Stromal cell of bone marrow (primary cell): Measurements from ENCODE around the gene HMCN1.
"Not testable (repeated sequence)": the region's sequence is repeated elsewhere in the genome, so short reads cannot be mapped to it uniquely, and the experiment has no call there.

Experiments
- DNase-seq: peaks from one replicate; pipeline ENCODE4 v3.0.0-alpha.2; 2012; ENCODE audit warnings: low read depth

HMCN1 gene

GRCh38 chr1:185741551-185741950 is 7.4 kb downstream of the HMCN1 start:
- DNase-seq = peak; percentile 59

GRCh38 chr1:185742403-185742802 is 8.2 kb downstream of the HMCN1 start:
- no peak for DNase-seq

GRCh38 chr1:185745165-185745564 is 11.0 kb downstream of the HMCN1 start:
- DNase-seq = no peak

GRCh38 chr1:185759061-185759460 is 24.9 kb downstream of the HMCN1 start:
- no peak for DNase-seq

GRCh38 chr1:185761841-185762240 is 27.6 kb downstream of the HMCN1 start:
- no peak for DNase-seq

GRCh38 chr1:185767508-185768120 is 33.4 kb downstream of the HMCN1 start:
- no peak for DNase-seq

- DNase-seq = no peak
Observed at GRCh38 chr1:185768371-185768770, 34.2 kb downstream of the HMCN1 start.

- no peak for DNase-seq
Observed at GRCh38 chr1:185769136-185769535, 34.9 kb downstream of the HMCN1 start.

- DNase-seq = no peak
Observed at GRCh38 chr1:185774394-185774793, 40.2 kb downstream of the HMCN1 start.

GRCh38 chr1:185775501-185775900 is 41.3 kb downstream of the HMCN1 start:
- DNase-seq = no peak

GRCh38 chr1:185776522-185776921 is 42.3 kb downstream of the HMCN1 start:
- DNase-seq = no peak

- DNase-seq = not testable (repeated sequence)
Observed at GRCh38 chr1:185783860-185784259, 49.7 kb downstream of the HMCN1 start.

- no peak for DNase-seq
Observed at GRCh38 chr1:185785586-185785985, 51.4 kb downstream of the HMCN1 start.

- no peak for DNase-seq
Observed at GRCh38 chr1:185786524-185786923, 52.3 kb downstream of the HMCN1 start.

GRCh38 chr1:185787238-185787637 is 53.0 kb downstream of the HMCN1 start:
- no peak for DNase-seq

GRCh38 chr1:185788386-185788785 is 54.2 kb downstream of the HMCN1 start:
- DNase-seq = no peak

GRCh38 chr1:185789501-185790193 is 55.5 kb downstream of the HMCN1 start:
- no peak for DNase-seq

- peak; percentile 59 for DNase-seq
Observed at GRCh38 chr1:185790194-185790735, 56.1 kb downstream of the HMCN1 start.

- DNase-seq = no peak
Observed at GRCh38 chr1:185792040-185792439, 57.8 kb downstream of the HMCN1 start.

GRCh38 chr1:185794495-185794894 is 60.3 kb downstream of the HMCN1 start:
- not testable (repeated sequence) for DNase-seq

- DNase-seq = peak; percentile 85
Observed at GRCh38 chr1:185795181-185795580, 61.0 kb downstream of the HMCN1 start.

- no peak for DNase-seq
Observed at GRCh38 chr1:185798505-185798904, 64.3 kb downstream of the HMCN1 start.

- DNase-seq = no peak
Observed at GRCh38 chr1:185803241-185803640, 69.0 kb downstream of the HMCN1 start.

- DNase-seq = no peak
Observed at GRCh38 chr1:185804206-185804605, 70.0 kb downstream of the HMCN1 start.
